Mesendoderm (in vitro differentiated cells): ENCODE measurements around the gene GDPGP1.
A peak's percentile ranks its signal among the peaks of the same experiment; 100 is the strongest.

Experiments
- DNase-seq: peaks from one replicate; pipeline ENCODE4 v3.0.0; 2013
- H2AK5ac ChIP-seq: 2 replicates; pipeline ENCODE4 v1.6.1; 2013; ENCODE audit warnings: low read length, inconsistent platforms
- H2BK120ac ChIP-seq: 2 replicates; pipeline ENCODE4 v1.6.1; 2013; ENCODE audit warnings: low read depth, mild to moderate bottlenecking, low read length, moderate library complexity, mixed read lengths
- H2BK15ac ChIP-seq: replicated peaks from 2 replicates; pipeline ENCODE4 v1.6.1; 2013; ENCODE audit warnings: low read depth, mild to moderate bottlenecking, moderate library complexity
- H2BK5ac ChIP-seq: 2 replicates; pipeline ENCODE4 v1.6.1; 2013; ENCODE audit warnings: low read length, inconsistent platforms
- H3K18ac ChIP-seq: 2 replicates; pipeline ENCODE4 v1.6.1; 2013; ENCODE audit warnings: mild to moderate bottlenecking, low read length, mixed read lengths
- H3K23ac ChIP-seq: one replicate; pipeline ENCODE4 v1.6.1; 2013; ENCODE audit warnings: low read length
- H3K27ac ChIP-seq: 2 replicates; pipeline ENCODE4 v1.5.1; 2013; ENCODE audit warnings: low read depth, mild to moderate bottlenecking, inconsistent platforms, low read length, moderate library complexity
- H3K27me3 ChIP-seq: 2 replicates; pipeline ENCODE4 v1.6.1; 2013; ENCODE audit warnings: low read length, control low read depth, mild to moderate bottlenecking, inconsistent platforms; ENCODE audit not compliant: insufficient read depth, poor library complexity
- H3K36me3 ChIP-seq: 2 replicates; pipeline ENCODE4 v1.6.1; 2013; ENCODE audit warnings: low read length, inconsistent platforms; ENCODE audit not compliant: control insufficient read depth, insufficient read depth
- H3K4ac ChIP-seq: one replicate; pipeline ENCODE4 v1.6.1; 2013; ENCODE audit warnings: low read depth, mild to moderate bottlenecking, low read length, moderate library complexity
- H3K4me1 ChIP-seq: 2 replicates; pipeline ENCODE4 v1.6.1; 2013; ENCODE audit warnings: low read depth, low read length, inconsistent platforms; ENCODE audit not compliant: control insufficient read depth
- H3K4me2 ChIP-seq: 2 replicates; pipeline ENCODE4 v1.6.1; 2013; ENCODE audit warnings: low read length
- H3K4me3 ChIP-seq: 2 replicates; pipeline ENCODE4 v1.5.1; 2013; ENCODE audit warnings: mild to moderate bottlenecking, low read length
- H3K56ac ChIP-seq: one replicate; pipeline ENCODE4 v1.6.1; 2013; ENCODE audit warnings: low read length
- H3K79me1 ChIP-seq: 2 replicates; pipeline ENCODE4 v1.6.1; 2013; ENCODE audit warnings: low read length, inconsistent platforms
- H3K79me2 ChIP-seq: 2 replicates; pipeline ENCODE4 v1.6.1; 2013; ENCODE audit warnings: mild to moderate bottlenecking, low read length; ENCODE audit not compliant: control insufficient read depth, insufficient read depth
- H3K9ac ChIP-seq: 2 replicates; pipeline ENCODE4 v1.6.1; 2013; ENCODE audit warnings: low read length, inconsistent platforms
- H4K5ac ChIP-seq: one replicate; pipeline ENCODE4 v1.6.1; 2013; ENCODE audit warnings: low read length
- H4K8ac ChIP-seq: one replicate; pipeline ENCODE4 v1.6.1; 2013; ENCODE audit warnings: low read depth, mild to moderate bottlenecking, control low read depth, low read length, moderate library complexity
- WGBS: extraction: QIAGEN DNeasy Blood & Tissue Kit; methylation state at CpG from one replicate; pipeline ENCODE4 v1.1.7; 2013; ENCODE audit warnings: low lambda C conversion rate, missing lambda C conversion rate; ENCODE audit not compliant: insufficient coverage; ENCODE audit errors: extremely low coverage; 5-methylcytosine and 5-hydroxymethylcytosine counted together

GDPGP1 gene

DNA sequence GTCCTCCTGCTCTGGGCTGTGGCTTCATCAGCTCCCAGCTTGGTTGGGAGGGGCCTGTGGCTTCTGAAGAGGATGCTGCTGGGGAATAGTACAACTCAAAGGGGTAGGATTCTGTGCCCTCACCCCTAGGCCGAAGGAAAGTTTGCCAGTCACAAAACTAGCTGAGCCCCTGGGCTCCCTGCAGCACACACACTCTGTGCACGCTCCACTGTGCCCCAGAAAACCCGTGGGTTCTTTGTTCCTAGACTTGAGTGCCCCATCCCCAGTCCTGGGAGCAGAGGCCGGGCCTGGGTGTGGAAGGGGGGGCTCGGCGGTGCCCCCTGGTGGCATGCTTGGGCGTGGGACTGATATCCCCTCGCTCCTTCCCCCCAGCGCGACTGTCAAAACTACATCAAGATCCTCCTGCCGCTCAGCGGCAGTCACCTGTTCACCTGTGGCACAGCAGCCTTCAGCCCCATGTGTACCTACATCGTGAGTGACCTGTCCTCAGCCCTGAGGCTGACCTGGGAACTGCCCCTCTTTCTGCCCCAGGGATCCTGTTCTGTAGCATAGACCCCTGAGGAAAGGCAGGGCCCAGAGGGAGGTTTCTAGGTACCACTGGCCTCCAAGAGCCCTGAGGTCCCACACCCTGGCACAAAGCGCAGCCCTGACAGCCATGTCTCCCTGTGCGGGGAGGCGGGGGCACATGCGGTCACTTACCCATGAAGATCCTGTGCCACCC is 14.4 kb upstream of the GDPGP1 start:
- Histone ChIP-seq H3K9ac (no peak overlapping the region), H3K18ac (no peak overlapping the region), H3K4me2 (no peak overlapping the region), H3K4ac (no peak overlapping the region), H3K4me1 (no peaks in the 10 kb centered on the region), H3K79me1 (peaks cover 1% of the 10 kb centered on the region), H4K5ac (no peak overlapping the region), H3K56ac (no peak overlapping the region), H3K27me3 (no peaks in the 10 kb centered on the region), H3K4me3 (no peak overlapping the region), H3K36me3 (no peaks in the 10 kb centered on the region), H2BK120ac (no peak overlapping the region), H4K8ac (no peak overlapping the region), H3K23ac (no peak overlapping the region), H2AK5ac (no peak overlapping the region), H3K27ac (no peak overlapping the region), H2BK5ac (no peak overlapping the region), H3K79me2 (no peaks in the 10 kb centered on the region), H2BK15ac (no peak overlapping the region)
- WGBS: no CpG with 5 or more reads among the region's 17 CpGs
- DNase-seq: peak; percentile 52

DNA sequence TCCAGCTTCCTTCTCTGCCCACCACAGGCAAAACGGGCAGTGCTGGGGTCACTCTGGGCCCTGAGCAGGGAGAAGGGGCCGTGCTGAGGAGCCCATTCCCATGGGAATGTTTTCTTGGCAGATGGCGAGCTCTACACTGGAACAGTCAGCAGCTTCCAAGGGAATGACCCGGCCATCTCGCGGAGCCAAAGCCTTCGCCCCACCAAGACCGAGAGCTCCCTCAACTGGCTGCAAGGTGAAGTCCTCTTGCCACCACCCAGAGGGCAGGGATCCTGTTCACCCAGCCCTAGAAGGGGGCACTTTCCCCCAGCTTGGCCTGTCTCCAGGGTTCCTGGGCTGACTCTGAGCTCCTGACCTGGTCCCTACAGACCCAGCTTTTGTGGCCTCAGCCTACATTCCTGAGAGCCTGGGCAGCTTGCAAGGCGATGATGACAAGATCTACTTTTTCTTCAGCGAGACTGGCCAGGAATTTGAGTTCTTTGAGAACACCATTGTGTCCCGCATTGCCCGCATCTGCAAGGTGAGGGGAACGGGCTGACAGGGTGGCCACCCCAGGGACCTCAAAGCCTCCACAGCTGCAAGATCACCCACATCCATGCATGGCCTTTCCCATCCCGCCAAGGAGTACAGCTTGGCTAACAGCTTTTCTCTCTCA is 12.6 kb upstream of the GDPGP1 start:
- no peak overlapping the region for H3K18ac ChIP-seq

DNA sequence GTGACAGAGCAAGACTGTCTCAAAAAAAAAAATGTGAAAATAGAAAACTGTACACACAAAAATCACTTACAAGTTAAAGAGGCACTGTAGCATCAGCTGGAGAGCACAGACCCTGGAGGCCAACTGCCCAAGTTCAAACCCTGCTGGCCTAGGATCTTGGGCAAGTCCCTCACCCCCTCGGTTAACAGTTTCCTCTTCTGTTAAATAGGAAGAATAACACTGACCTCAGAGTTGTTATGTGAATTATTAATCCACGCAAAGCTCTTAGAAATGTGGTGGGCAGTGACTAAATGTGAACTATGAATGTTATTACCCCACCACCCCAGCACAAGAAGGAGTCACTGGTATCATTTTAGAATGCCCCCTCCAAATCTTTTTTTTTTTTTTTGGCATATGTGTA is 11.5 kb upstream of the GDPGP1 start:
- H3K27me3 ChIP-seq: no peaks in the 10 kb centered on the region
- no peak overlapping the region for H3K18ac ChIP-seq
- DNase-seq: no peak
- H3K9ac ChIP-seq: no peak overlapping the region
- no peaks in the 10 kb centered on the region for H3K79me2 ChIP-seq
- no peak overlapping the region for H2AK5ac ChIP-seq
- no peaks in the 10 kb centered on the region for H3K79me1 ChIP-seq
- H2BK5ac ChIP-seq: no peak overlapping the region
- no peak overlapping the region for H3K23ac ChIP-seq
- no peak overlapping the region for H2BK120ac ChIP-seq
- no peak overlapping the region for H3K4ac ChIP-seq
- H3K4me1 ChIP-seq: no peaks in the 10 kb centered on the region
- no peaks in the 10 kb centered on the region for H3K36me3 ChIP-seq
- no peak overlapping the region for H3K4me3 ChIP-seq
- no peak overlapping the region for H4K5ac ChIP-seq
- H4K8ac ChIP-seq: no peak overlapping the region
- H3K27ac ChIP-seq: no peak overlapping the region
- no peak overlapping the region for H2BK15ac ChIP-seq
- no peak overlapping the region for H3K4me2 ChIP-seq
- no CpG with 5 or more reads among the region's 2 CpGs for WGBS
- H3K56ac ChIP-seq: no peak overlapping the region

More for the DNA sequence above, 12.6 kb upstream of the GDPGP1 start:
- H3K56ac ChIP-seq: no peak overlapping the region
- H2BK15ac ChIP-seq: no peak overlapping the region
- no peak overlapping the region for H3K9ac ChIP-seq
- no peak overlapping the region for H3K27ac ChIP-seq
- no peak overlapping the region for H3K23ac ChIP-seq
- no CpG with 5 or more reads among the region's 14 CpGs for WGBS
- H3K79me2 ChIP-seq: no peaks in the 10 kb centered on the region
- no peaks in the 10 kb centered on the region for H3K79me1 ChIP-seq
- no peak overlapping the region for H3K4ac ChIP-seq
- no peak overlapping the region for H4K5ac ChIP-seq
- no peak overlapping the region for H3K4me2 ChIP-seq
- H3K4me3 ChIP-seq: no peak overlapping the region
- H3K4me1 ChIP-seq: no peaks in the 10 kb centered on the region
- H2AK5ac ChIP-seq: no peak overlapping the region
- no peaks in the 10 kb centered on the region for H3K27me3 ChIP-seq
- no peak overlapping the region for H2BK120ac ChIP-seq
- H3K36me3 ChIP-seq: no peaks in the 10 kb centered on the region
- no peak overlapping the region for H4K8ac ChIP-seq
- peak; percentile 86 for DNase-seq
- H2BK5ac ChIP-seq: no peak overlapping the region

DNA sequence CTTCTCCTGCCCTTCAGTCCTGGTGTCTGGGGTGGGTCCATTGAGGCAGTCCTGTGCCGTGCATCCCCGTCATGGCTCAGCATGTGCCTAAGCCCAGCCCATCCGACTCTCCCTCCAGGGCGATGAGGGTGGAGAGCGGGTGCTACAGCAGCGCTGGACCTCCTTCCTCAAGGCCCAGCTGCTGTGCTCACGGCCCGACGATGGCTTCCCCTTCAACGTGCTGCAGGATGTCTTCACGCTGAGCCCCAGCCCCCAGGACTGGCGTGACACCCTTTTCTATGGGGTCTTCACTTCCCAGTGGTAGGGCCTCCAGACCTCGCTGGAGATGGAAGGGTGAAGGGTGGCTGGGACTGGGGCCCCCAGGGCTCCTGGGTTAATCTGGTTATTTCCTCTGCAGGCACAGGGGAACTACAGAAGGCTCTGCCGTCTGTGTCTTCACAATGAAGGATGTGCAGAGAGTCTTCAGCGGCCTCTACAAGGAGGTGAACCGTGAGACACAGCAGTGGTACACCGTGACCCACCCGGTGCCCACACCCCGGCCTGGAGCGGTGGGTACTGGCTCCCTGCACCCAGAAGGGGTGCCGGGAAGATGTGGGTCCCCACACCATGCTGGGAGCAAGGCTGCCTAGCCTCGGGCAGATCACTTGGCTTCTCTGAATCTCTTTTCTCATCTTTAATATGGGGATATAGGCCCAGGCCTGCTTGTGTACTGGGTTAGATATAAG is 10.4 kb upstream of the GDPGP1 start:
- Histone ChIP-seq H2BK120ac (no peak overlapping the region), H3K4me1 (no peaks in the 10 kb centered on the region), H3K36me3 (no peaks in the 10 kb centered on the region), H4K5ac (no peak overlapping the region), H3K79me1 (no peaks in the 10 kb centered on the region), H3K18ac (no peak overlapping the region), H3K56ac (no peak overlapping the region), H3K4me3 (no peak overlapping the region), H3K4ac (no peak overlapping the region), H3K23ac (no peak overlapping the region), H3K4me2 (no peak overlapping the region), H2AK5ac (no peak overlapping the region), H2BK5ac (no peak overlapping the region), H2BK15ac (no peak overlapping the region), H3K9ac (no peak overlapping the region), H4K8ac (no peak overlapping the region), H3K27me3 (no peaks in the 10 kb centered on the region), H3K27ac (no peak overlapping the region), H3K79me2 (no peaks in the 10 kb centered on the region)
- no CpG with 5 or more reads among the region's 22 CpGs for WGBS
- DNase-seq: no peak

DNA sequence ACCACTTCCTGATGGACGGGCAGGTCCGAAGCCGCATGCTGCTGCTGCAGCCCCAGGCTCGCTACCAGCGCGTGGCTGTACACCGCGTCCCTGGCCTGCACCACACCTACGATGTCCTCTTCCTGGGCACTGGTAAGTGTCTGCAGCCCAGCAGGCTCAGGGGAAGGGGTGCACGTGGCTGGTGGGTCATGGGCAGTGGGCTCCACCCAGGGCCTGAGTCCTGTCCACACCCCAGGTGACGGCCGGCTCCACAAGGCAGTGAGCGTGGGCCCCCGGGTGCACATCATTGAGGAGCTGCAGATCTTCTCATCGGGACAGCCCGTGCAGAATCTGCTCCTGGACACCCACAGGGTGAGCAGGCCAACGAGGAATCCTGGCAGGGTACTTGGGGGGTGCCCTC is 9.0 kb upstream of the GDPGP1 start:
- H3K56ac ChIP-seq: no peak overlapping the region
- H2BK5ac ChIP-seq: no peak overlapping the region
- no peak overlapping the region for H3K4ac ChIP-seq
- no peaks in the 10 kb centered on the region for H3K4me1 ChIP-seq
- no peak for DNase-seq
- H4K8ac ChIP-seq: no peak overlapping the region
- H3K23ac ChIP-seq: no peak overlapping the region
- no peak overlapping the region for H4K5ac ChIP-seq
- no peak overlapping the region for H3K9ac ChIP-seq
- H3K4me3 ChIP-seq: no peak overlapping the region
- H3K79me2 ChIP-seq: no peaks in the 10 kb centered on the region
- H2BK120ac ChIP-seq: no peak overlapping the region
- no CpG with 5 or more reads among the region's 17 CpGs for WGBS
- H3K27me3 ChIP-seq: no peaks in the 10 kb centered on the region
- no peak overlapping the region for H3K27ac ChIP-seq
- H3K18ac ChIP-seq: no peak overlapping the region
- no peak overlapping the region for H2AK5ac ChIP-seq
- H3K79me1 ChIP-seq: no peaks in the 10 kb centered on the region
- H3K4me2 ChIP-seq: no peak overlapping the region
- H2BK15ac ChIP-seq: no peak overlapping the region
- peaks cover 3% of the 10 kb centered on the region for H3K36me3 ChIP-seq
